Activated B cell treated with CpG ODN at 0.5 μM for 24 hours (primary cell): ENCODE results near the gene C11orf65. TPM values are rescaled to one million over a fixed set of nuclear protein-coding genes. Genes with fewer than 3 reads are reported as not detected.
"Not testable (repeated sequence)": the region's sequence is repeated elsewhere in the genome, so short reads cannot be mapped to it uniquely, and the experiment has no call there.

Experiments
- ATAC-seq: fragments of 200-7000 bp; cut with Tn5 transposase; one replicate; pipeline ENCODE4 v1.10.0; 2021; ENCODE audit warnings: low read depth, mild to moderate bottlenecking, moderate library complexity
- CTCF ChIA-PET: fragments of 350-600 bp; sonication (Branson Sonifier 250); formaldehyde crosslinking; loops from one replicate; lab custom pipeline; 2021; ENCODE audit warnings: antibody characterized with exemption; lab: Charles Lee
- POLR2A ChIA-PET: fragments of 350-600 bp; sonication (Branson Sonifier 250); formaldehyde crosslinking; loops from one replicate; lab custom pipeline; 2021; ENCODE audit warnings: antibody characterized with exemption; lab: Charles Lee
- DNase-seq: peaks from one replicate; pipeline ENCODE4 v3.0.0; 2022
- H3K27ac Mint-ChIP-seq: one replicate; pipeline ENCODE4 v1.8.0; 2020; ENCODE audit warnings: mixed read lengths
- H3K27me3 Mint-ChIP-seq: one replicate; pipeline ENCODE4 v1.8.0; 2021; ENCODE audit warnings: mixed read lengths
- H3K36me3 Mint-ChIP-seq: one replicate; pipeline ENCODE4 v1.8.0; 2021; ENCODE audit warnings: low read depth, mixed read lengths
- H3K4me1 Mint-ChIP-seq: one replicate; pipeline ENCODE4 v1.8.0; 2021; ENCODE audit warnings: mixed read lengths
- H3K4me3 Mint-ChIP-seq: one replicate; pipeline ENCODE4 v1.8.0; 2020; ENCODE audit warnings: mild to moderate bottlenecking, mixed read lengths
- H3K9me3 Mint-ChIP-seq: one replicate; pipeline ENCODE4 v1.8.0; 2020; ENCODE audit warnings: mixed read lengths
- intact Hi-C: fragments of 100-400 bp; cut with micrococcal nuclease; formaldehyde crosslinking; loops from one replicate; pipeline ENCODE4 v1.15.1; 2024
- total RNA-seq: library from RNA; stranded (reverse); gene quantifications from 2 replicates; pipeline ENCODE4 v1.2.3, GENCODE V29; 2022
- TF ChIP-seq, protein P1 (sequence below): fragments of 200-600 bp; IDR thresholded peaks from one replicate; pipeline ENCODE4 v1.8.0; 2022; ENCODE audit warnings: antibody characterized with exemption, mild to moderate bottlenecking

Gene C11orf65
- total RNA-seq, 1 donor from 2014 or later = 1.7 TPM

DNA sequence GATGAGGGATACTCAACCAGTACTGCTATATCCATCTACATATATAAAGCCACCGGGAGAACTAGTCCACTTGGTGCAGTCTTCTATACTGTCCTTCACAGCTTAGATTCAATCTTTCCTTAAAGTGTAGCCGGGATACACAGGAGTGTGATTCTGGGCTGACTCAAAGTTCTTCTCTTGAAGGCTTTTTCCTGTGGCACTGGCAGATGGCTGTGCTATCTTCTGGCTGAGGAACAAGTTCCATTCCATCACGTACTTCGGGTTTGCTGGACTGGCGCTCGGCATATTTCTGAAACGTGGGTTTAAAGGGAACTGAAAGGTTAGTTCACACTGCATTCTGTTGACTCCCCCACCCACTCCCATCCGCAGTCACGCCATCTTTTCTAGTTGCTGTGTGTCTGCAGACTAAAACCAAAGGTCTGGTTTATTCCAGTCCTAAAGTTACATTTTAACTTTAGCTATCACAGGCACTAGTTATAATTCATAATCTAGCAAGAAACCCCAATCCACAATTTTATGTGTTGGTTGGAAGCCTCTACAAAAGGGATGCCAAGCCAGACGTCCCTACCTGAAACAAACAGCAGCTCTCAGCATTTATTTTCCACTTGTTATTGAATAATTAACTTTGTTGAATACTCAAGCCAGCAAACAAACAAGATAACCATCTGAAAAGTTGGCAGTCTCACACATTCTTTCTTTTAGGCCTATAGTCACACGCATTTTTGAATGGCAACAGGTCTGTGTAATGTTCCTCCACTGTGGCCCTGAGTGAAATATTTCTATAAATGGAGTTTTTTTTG is 7.5 kb upstream of the C11orf65 start:
- ChIA-PET POLR2A (no interaction called here), CTCF (no interaction called here)
- DNase-seq (no peak), ATAC-seq (no peak)
- H3K36me3 Mint-ChIP-seq = peaks cover 15% of the 10 kb centered on the region
- no peaks in the 10 kb centered on the region for H3K4me1 Mint-ChIP-seq
- TF ChIP-seq, protein P1, sequence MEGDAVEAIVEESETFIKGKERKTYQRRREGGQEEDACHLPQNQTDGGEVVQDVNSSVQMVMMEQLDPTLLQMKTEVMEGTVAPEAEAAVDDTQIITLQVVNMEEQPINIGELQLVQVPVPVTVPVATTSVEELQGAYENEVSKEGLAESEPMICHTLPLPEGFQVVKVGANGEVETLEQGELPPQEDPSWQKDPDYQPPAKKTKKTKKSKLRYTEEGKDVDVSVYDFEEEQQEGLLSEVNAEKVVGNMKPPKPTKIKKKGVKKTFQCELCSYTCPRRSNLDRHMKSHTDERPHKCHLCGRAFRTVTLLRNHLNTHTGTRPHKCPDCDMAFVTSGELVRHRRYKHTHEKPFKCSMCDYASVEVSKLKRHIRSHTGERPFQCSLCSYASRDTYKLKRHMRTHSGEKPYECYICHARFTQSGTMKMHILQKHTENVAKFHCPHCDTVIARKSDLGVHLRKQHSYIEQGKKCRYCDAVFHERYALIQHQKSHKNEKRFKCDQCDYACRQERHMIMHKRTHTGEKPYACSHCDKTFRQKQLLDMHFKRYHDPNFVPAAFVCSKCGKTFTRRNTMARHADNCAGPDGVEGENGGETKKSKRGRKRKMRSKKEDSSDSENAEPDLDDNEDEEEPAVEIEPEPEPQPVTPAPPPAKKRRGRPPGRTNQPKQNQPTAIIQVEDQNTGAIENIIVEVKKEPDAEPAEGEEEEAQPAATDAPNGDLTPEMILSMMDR = no peak
- H3K4me3 Mint-ChIP-seq = no peak overlapping the region
- no peaks in the 10 kb centered on the region for H3K9me3 Mint-ChIP-seq
- intact Hi-C loops = no loop called here
- H3K27ac Mint-ChIP-seq = no peak overlapping the region
- no peaks in the 10 kb centered on the region for H3K27me3 Mint-ChIP-seq

DNA sequence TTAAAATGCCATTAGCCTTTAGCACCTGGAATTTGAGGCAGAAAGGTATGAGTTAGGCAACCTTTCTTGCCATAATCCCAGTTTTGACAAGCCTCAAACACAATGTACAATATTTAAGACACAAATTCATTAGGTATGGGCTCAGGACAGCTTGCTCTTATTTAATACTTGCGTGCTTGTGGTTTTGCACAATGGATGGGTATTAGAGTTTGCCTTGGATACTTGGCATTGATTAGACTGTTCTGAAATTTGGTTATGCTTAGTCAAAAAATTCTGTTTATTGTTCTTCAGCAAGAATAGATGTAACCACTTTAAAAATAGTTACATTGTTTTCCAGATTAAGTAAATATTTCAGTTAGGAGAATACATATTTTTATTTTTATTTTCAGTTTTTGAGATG is 5.4 kb upstream of the C11orf65 start:
- peaks cover 6% of the 10 kb centered on the region for H3K4me1 Mint-ChIP-seq
- CTCF ChIA-PET = no interaction called here

DNA sequence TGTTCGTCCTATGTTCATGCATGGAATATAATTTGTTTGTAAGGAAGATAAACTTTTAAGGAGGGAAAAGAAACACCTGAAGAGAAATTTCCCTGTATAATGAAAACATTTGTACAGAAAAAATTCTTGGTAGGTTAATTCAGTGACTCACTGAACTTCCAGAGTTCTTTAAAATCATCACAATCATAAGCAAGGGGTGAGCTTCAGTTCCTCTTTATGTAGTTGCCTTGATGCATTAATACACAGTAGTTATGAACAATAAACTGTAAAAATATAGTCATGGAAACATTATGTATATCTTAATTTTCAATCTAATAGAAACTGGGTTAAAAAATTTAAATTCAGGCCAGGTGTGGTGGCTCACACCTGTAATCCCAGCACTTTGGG is 1.1 kb upstream of the C11orf65 start:
- H3K36me3 Mint-ChIP-seq = peaks cover 7% of the 10 kb centered on the region
- H3K9me3 Mint-ChIP-seq = no peaks in the 10 kb centered on the region
- DNase-seq = no peak
- peak overlapping the region; percentile 99 for H3K27ac Mint-ChIP-seq
- peak overlapping the region; percentile 98 for H3K4me3 Mint-ChIP-seq
- no peak for ATAC-seq
- no peaks in the 10 kb centered on the region for H3K27me3 Mint-ChIP-seq
- ChIA-PET CTCF (no interaction called here), POLR2A (interaction anchor here (0.9 to 1.8 kb wide), 2 partner anchors 28 to 196 kb away, joined by 3 to 8 read pairs; partner anchors contain the start of gene DDX10)
- peaks cover 18% of the 10 kb centered on the region for H3K4me1 Mint-ChIP-seq
- intact Hi-C loops = loop anchor here (5.0 kb wide), 2 partner anchors 231 to 461 kb away; partner anchors contain the start of gene CUL5
- TF ChIP-seq, protein P1 = no peak

More for the DNA sequence above, 5.4 kb upstream of the C11orf65 start:
- H3K27me3 Mint-ChIP-seq = no peaks in the 10 kb centered on the region
- no peak for ATAC-seq
- no peaks in the 10 kb centered on the region for H3K9me3 Mint-ChIP-seq
- no peak overlapping the region for H3K4me3 Mint-ChIP-seq
- intact Hi-C loops = no loop called here
- H3K27ac Mint-ChIP-seq = no peak overlapping the region
- H3K36me3 Mint-ChIP-seq = peaks cover 14% of the 10 kb centered on the region
- DNase-seq = no peak
- TF ChIP-seq, protein P1 = no peak
- POLR2A ChIA-PET = no interaction called here

DNA sequence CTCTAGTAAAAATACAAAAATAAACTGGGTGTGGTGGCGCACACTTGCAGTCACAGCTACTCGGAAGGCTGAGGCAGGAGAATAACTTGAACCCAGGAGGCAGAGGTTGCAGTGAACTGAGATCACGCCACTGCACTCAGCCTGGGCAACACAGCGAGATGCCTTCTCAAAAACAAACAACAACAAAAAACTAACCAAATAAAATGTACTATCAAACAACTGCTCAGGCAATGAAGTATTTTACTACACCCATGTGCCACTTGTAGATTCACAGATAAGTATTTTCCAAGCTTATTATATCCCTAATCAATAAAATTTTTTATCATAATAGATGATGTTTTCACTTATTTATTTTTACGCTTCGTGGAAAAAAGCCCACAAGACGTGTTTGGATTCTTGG is 924 bp downstream of the C11orf65 start:
- peaks cover 18% of the 10 kb centered on the region for H3K4me1 Mint-ChIP-seq
- no peak for ATAC-seq
- intact Hi-C loops = loop anchor here (2.0 to 5.0 kb wide), 4 partner anchors 229 to 902 kb away; partner anchors contain the start of genes ALKBH8 and CUL5
- peak overlapping the region; percentile 99 for H3K27ac Mint-ChIP-seq
- TF ChIP-seq, protein P1 = no peak
- no peaks in the 10 kb centered on the region for H3K27me3 Mint-ChIP-seq
- ChIA-PET CTCF (no interaction called here), POLR2A (interaction anchor here (1.6 to 1.8 kb wide), 2 partner anchors 32 to 198 kb away, joined by 6 to 8 read pairs; partner anchors contain the start of genes DDX10 and POGLUT3)
- DNase-seq = no peak
- peak overlapping the region; percentile 98 for H3K4me3 Mint-ChIP-seq
- no peaks in the 10 kb centered on the region for H3K9me3 Mint-ChIP-seq
- peaks cover 7% of the 10 kb centered on the region for H3K36me3 Mint-ChIP-seq

DNA sequence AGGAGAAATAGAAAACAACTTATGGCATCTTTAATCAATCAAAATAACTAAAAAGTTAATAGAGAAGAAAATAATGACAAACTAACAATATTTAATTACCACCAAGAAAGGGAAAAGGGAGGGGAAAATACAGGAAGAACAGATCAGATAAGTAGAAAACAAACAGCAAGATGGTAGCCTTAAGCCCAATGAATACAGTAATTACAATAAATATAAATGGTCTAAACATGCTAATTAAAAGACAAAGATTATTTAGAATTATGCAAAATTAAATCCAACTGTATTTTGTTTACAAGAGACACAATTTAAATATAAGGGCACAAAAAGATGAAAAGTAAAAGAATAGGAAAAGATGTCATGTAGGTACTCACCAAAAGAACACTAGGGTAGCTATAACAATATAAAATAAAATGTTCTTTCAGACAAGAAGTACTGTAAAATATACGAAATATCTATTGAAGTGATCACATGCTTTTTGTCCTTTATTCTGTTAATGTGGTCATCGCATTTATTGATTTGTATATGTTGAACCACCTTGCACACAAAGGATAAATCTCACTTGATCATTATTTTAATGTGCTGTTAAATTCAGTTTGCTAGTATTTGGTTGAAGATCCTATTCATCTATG is 14.0 kb downstream of the C11orf65 start:
- DNase-seq = no peak
- intact Hi-C loops = no loop called here
- ATAC-seq = no peak
- TF ChIP-seq, protein P1 = no peak
- Mint-ChIP-seq H3K9me3 (peaks cover 13% of the 10 kb centered on the region), H3K27ac (no peak overlapping the region), H3K36me3 (peaks cover 2% of the 10 kb centered on the region), H3K27me3 (no peaks in the 10 kb centered on the region), H3K4me3 (no peak overlapping the region), H3K4me1 (no peaks in the 10 kb centered on the region)
- CTCF ChIA-PET = no interaction called here
- POLR2A ChIA-PET = no interaction called here

DNA sequence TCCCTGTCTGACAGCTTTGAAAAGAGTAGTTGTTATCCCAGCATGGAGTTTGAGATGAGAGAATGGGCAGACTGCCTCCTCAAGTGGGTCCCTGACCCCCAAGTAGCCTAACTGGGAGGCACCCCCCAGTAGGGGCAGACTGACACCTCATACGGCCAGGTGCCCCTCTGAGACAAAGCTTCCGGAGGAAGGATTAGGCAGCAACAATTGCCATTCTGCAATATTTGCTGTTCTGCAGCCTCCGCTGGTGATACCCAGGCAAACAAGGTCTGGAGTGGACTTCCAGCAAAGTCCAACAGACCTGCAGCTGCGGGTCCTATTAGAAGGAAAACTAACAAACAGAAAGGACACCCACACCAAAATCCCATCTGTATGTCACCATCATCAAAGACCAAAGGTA is 25.9 kb downstream of the C11orf65 start:
- intact Hi-C loops, H3K4me3 Mint-ChIP-seq, DNase-seq, H3K27me3 Mint-ChIP-seq, H3K36me3 Mint-ChIP-seq, POLR2A ChIA-PET, H3K27ac Mint-ChIP-seq, ATAC-seq, H3K4me1 Mint-ChIP-seq: not testable (repeated sequence)
- CTCF ChIA-PET = interaction anchor here (1.2 kb wide), 1 partner anchor 9 kb away, joined by 3 read pairs; no protein-coding TSS in a partner anchor
- peaks cover 19% of the 10 kb centered on the region for H3K9me3 Mint-ChIP-seq
